ENCODE results near the gene COL25A1.
"Not testable (repeated sequence)": the region's sequence is repeated elsewhere in the genome, so short reads cannot be mapped to it uniquely, and the experiment has no call there.

Gene COL25A1

DNA sequence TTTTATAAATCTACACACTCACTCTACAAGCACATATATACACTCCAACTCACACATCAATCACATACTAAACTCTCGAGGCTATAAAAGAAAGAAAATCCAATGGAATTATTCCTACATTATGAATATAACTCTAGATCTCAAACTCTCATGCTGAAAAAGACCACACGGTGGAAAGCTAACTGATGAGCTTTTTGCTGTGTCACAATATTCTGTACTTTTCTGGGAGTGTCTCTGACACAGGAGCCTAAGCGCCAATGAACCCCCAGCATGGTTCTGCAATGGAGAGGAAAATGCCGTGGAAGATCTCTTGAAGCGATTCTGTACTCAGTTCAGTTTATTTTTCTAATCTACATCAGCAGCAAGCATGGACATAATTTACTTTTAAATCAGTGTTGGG lies 415.4 kb downstream of the COL25A1 start:
- no peak overlapping the region for H3K27ac ChIP-seq (ENCODE audit: low read depth, low read length)

DNA sequence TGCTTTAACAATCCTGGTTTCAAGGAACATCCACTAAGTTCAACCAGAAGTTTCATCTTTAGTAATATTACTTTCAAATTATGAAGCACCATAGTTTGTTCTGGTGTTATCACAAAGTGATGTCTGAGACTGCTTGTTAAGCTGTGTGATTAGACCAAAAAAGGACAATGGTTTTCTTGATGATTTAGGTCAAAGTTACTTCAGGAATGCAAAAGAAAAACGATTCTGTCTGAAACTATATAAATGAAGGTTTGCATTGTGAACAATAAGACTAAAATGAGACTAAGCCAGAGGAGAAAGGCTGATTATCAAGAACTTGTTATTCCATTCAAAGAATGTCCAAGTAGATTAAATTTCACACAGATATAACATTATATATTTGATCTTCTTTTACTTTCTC lies 417.2 kb downstream of the COL25A1 start:
- no peak overlapping the region for H3K27ac ChIP-seq (ENCODE audit: low read depth, low read length)
- H3K9ac ChIP-seq (ENCODE audit: low read length in 5 of 5) = no peak overlapping the region
- H3K36me3 ChIP-seq (ENCODE audit: control insufficient read depth in 5 of 5, insufficient read depth in 5 of 5, low read length in 5 of 5) = no peaks in the 10 kb centered on the region
- H3K27me3 ChIP-seq (ENCODE audit: control insufficient read depth in 5 of 5, insufficient read depth in 4 of 5, low read length in 5 of 5) = no peaks in the 10 kb centered on the region
- H3K4me1 ChIP-seq (ENCODE audit: control insufficient read depth in 5 of 5, insufficient read depth in 5 of 5, low read length in 5 of 5) = peaks cover 0 to 6% (median 0%) of the 10 kb centered on the region in 5 donors
- no peaks in the 10 kb centered on the region for H3K9me3 ChIP-seq (ENCODE audit: control insufficient read depth in 5 of 5, low read length in 5 of 5)
- H3K4me3 ChIP-seq (ENCODE audit: low read depth in 1 of 5, low read length in 5 of 5) = no peak overlapping the region

More for the DNA sequence above, 415.4 kb downstream of the COL25A1 start:
- Histone ChIP-seq H3K27me3 (ENCODE audit: control insufficient read depth in 5 of 5, insufficient read depth in 4 of 5, low read length in 5 of 5) (no peaks in the 10 kb centered on the region), H3K4me1 (ENCODE audit: control insufficient read depth in 5 of 5, insufficient read depth in 5 of 5, low read length in 5 of 5) (peaks cover 0 to 6% (median 0%) of the 10 kb centered on the region in 5 donors), H3K36me3 (ENCODE audit: control insufficient read depth in 5 of 5, insufficient read depth in 5 of 5, low read length in 5 of 5) (no peaks in the 10 kb centered on the region), H3K4me3 (ENCODE audit: low read depth in 1 of 5, low read length in 5 of 5) (no peak overlapping the region), H3K9me3 (ENCODE audit: control insufficient read depth in 5 of 5, low read length in 5 of 5) (no peaks in the 10 kb centered on the region), H3K9ac (ENCODE audit: low read length in 5 of 5) (no peak overlapping the region)

DNA sequence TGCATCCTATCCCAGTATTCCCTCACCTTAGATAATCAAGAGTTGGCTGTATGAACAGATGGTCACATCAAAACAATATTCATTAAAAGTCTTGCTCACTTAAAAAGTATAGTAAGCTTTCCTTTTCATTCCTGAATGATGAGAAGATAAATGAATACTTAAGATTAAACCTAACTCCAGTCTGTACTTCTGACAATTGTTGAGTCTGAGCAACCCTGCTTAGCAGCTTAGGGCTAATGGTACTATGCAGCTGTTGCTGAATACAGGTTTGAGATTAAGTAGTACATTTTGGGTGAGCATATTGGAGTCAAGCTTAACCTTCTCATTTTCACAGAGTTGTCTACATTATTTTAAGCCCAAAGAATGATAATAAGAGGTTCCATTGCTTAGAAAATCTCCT lies 417.9 kb downstream of the COL25A1 start:
- Histone ChIP-seq H3K4me3 (ENCODE audit: low read depth in 1 of 5, low read length in 5 of 5) (no peak overlapping the region), H3K4me1 (ENCODE audit: control insufficient read depth in 5 of 5, insufficient read depth in 5 of 5, low read length in 5 of 5) (peaks cover 0 to 6% (median 0%) of the 10 kb centered on the region in 5 donors), H3K9ac (ENCODE audit: low read length in 5 of 5) (no peak overlapping the region), H3K27me3 (ENCODE audit: control insufficient read depth in 5 of 5, insufficient read depth in 4 of 5, low read length in 5 of 5) (no peaks in the 10 kb centered on the region), H3K27ac (ENCODE audit: low read depth, low read length) (no peak overlapping the region), H3K36me3 (ENCODE audit: control insufficient read depth in 5 of 5, insufficient read depth in 5 of 5, low read length in 5 of 5) (no peaks in the 10 kb centered on the region), H3K9me3 (ENCODE audit: control insufficient read depth in 5 of 5, low read length in 5 of 5) (no peaks in the 10 kb centered on the region)

DNA sequence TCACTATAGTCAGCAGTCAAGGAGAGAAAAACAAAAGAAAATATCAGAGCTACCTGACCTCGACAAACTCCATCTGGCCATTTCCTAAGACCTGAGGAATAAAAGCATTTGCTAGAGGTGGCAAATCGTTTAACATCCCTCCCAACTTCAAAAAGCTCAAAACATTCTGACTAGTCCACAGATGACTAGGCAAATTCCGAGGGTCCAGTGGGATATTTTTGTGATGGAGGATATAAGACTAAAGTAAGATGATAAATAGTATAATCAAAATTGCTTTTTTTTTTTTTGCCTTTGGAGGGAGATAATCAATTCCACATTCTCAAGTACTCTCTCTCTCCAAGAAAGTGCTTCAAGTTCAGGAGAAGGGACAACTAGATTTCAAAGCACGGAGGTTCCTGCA lies 420.5 kb downstream of the COL25A1 start:
- Histone ChIP-seq H3K27me3 (ENCODE audit: control insufficient read depth in 5 of 5, insufficient read depth in 4 of 5, low read length in 5 of 5) (no peaks in the 10 kb centered on the region), H3K9ac (ENCODE audit: low read length in 5 of 5) (no peak overlapping the region), H3K36me3 (ENCODE audit: control insufficient read depth in 5 of 5, insufficient read depth in 5 of 5, low read length in 5 of 5) (no peaks in the 10 kb centered on the region), H3K27ac (ENCODE audit: low read depth, low read length) (no peak overlapping the region), H3K4me1 (ENCODE audit: control insufficient read depth in 5 of 5, insufficient read depth in 5 of 5, low read length in 5 of 5) (peaks cover 0 to 13% (median 4%) of the 10 kb centered on the region in 5 donors), H3K9me3 (ENCODE audit: control insufficient read depth in 5 of 5, low read length in 5 of 5) (no peaks in the 10 kb centered on the region), H3K4me3 (ENCODE audit: low read depth in 1 of 5, low read length in 5 of 5) (no peak overlapping the region)

DNA sequence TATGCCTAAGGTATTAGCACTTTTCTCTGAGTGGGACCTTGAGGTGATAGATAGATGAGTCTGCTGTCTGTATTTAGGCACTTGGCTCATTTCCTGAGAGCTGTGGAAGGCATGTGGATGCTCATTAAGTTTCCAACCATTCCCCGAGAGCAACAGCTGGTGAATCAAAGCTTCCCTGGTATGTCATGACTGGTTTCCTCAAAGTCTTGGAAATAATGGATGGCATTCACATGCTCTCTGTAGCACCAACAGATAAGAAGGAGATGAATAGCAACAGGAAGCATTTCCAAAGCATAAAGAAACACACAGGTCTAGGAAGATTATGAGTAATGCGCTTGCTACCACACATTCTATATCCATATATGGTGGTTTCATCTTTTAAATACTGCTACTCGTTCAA lies 421.3 kb downstream of the COL25A1 start:
- H3K36me3 ChIP-seq (ENCODE audit: control insufficient read depth in 5 of 5, insufficient read depth in 5 of 5, low read length in 5 of 5) = no peaks in the 10 kb centered on the region
- no peaks in the 10 kb centered on the region for H3K27me3 ChIP-seq (ENCODE audit: control insufficient read depth in 5 of 5, insufficient read depth in 4 of 5, low read length in 5 of 5)
- no peak overlapping the region for H3K9ac ChIP-seq (ENCODE audit: low read length in 5 of 5)
- H3K4me3 ChIP-seq (ENCODE audit: low read depth in 1 of 5, low read length in 5 of 5) = no peak overlapping the region
- peaks cover 0 to 13% (median 4%) of the 10 kb centered on the region in 5 donors for H3K4me1 ChIP-seq (ENCODE audit: control insufficient read depth in 5 of 5, insufficient read depth in 5 of 5, low read length in 5 of 5)
- no peak overlapping the region for H3K27ac ChIP-seq (ENCODE audit: low read depth, low read length)
- H3K9me3 ChIP-seq (ENCODE audit: control insufficient read depth in 5 of 5, low read length in 5 of 5) = no peaks in the 10 kb centered on the region

DNA sequence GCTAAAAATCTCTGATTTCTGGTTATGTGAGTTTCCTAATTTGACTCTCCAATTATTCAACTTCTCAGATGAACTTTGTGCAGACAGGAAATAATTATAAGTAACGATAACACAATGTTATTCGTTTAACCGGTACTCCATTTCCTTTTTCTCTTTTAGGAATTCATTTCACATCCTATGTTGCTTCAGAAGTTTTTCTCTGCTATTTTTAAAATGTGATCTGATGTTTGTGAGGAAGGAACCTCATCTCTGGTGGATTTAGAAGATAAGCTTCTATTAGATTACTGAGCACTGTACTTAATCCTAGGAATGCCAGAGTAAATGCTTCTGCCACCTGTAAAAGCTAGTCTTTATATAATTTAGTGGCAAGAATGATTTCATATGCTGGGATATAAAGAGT lies 423.7 kb downstream of the COL25A1 start:
- H3K4me1 ChIP-seq (ENCODE audit: control insufficient read depth in 5 of 5, insufficient read depth in 5 of 5, low read length in 5 of 5) = peaks cover 0 to 13% (median 0%) of the 10 kb centered on the region in 5 donors
- H3K27me3 ChIP-seq (ENCODE audit: control insufficient read depth in 5 of 5, insufficient read depth in 4 of 5, low read length in 5 of 5) = no peaks in the 10 kb centered on the region
- H3K9ac ChIP-seq (ENCODE audit: low read length in 5 of 5) = no peak overlapping the region
- H3K27ac ChIP-seq (ENCODE audit: low read depth, low read length) = no peak overlapping the region
- H3K4me3 ChIP-seq (ENCODE audit: low read depth in 1 of 5, low read length in 5 of 5) = no peak overlapping the region
- no peaks in the 10 kb centered on the region for H3K9me3 ChIP-seq (ENCODE audit: control insufficient read depth in 5 of 5, low read length in 5 of 5)
- no peaks in the 10 kb centered on the region for H3K36me3 ChIP-seq (ENCODE audit: control insufficient read depth in 5 of 5, insufficient read depth in 5 of 5, low read length in 5 of 5)

DNA sequence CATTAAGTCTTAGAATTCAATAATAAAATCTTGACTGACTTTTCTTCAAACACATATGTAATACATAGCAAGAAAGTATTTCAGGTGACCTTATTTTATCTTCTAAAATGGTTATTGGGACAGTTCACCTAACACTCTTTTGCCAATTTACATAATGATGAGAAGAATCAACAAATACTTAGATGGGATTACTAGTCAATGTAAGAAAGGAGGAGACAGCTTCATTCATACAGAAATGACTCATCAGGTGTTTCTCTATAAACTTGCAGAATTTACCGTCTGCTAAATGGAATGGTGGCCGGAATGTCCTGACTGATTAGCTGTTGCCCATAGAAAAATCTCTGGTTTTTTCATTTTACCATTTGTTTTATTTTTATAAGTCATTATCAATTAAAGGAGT lies 424.6 kb downstream of the COL25A1 start:
- Histone ChIP-seq H3K9me3 (ENCODE audit: control insufficient read depth in 5 of 5, low read length in 5 of 5) (no peaks in the 10 kb centered on the region), H3K4me3 (ENCODE audit: low read depth in 1 of 5, low read length in 5 of 5) (no peak overlapping the region), H3K36me3 (ENCODE audit: control insufficient read depth in 5 of 5, insufficient read depth in 5 of 5, low read length in 5 of 5) (no peaks in the 10 kb centered on the region), H3K9ac (ENCODE audit: low read length in 5 of 5) (no peak overlapping the region), H3K27ac (ENCODE audit: low read depth, low read length) (no peak overlapping the region), H3K27me3 (ENCODE audit: control insufficient read depth in 5 of 5, insufficient read depth in 4 of 5, low read length in 5 of 5) (no peaks in the 10 kb centered on the region), H3K4me1 (ENCODE audit: control insufficient read depth in 5 of 5, insufficient read depth in 5 of 5, low read length in 5 of 5) (peaks cover 0 to 13% (median 0%) of the 10 kb centered on the region in 5 donors)

DNA sequence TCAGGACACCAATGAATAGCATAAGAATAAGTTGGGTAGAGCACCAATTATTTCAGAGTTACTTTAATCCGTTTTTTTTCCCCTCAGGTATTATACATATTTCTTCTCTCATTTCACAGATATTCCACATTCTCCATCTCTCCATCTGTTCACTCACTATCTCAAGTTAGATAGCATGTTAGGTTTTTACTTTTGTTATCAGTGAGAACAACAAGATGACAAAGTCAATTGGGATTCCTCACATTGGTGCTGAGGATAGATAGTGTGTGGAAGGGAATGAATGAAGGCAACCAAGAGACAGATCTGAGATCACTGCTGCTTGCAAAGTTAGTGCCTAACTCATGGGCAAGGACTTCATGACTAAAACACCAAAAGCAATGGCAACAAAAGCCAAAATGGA lies 427.7 kb downstream of the COL25A1 start:
- no peaks in the 10 kb centered on the region for H3K36me3 ChIP-seq (ENCODE audit: control insufficient read depth in 5 of 5, insufficient read depth in 5 of 5, low read length in 5 of 5)
- H3K9me3 ChIP-seq (ENCODE audit: control insufficient read depth in 5 of 5, low read length in 5 of 5) = no peaks in the 10 kb centered on the region
- no peaks in the 10 kb centered on the region for H3K27me3 ChIP-seq (ENCODE audit: control insufficient read depth in 5 of 5, insufficient read depth in 4 of 5, low read length in 5 of 5)
- no peak overlapping the region for H3K9ac ChIP-seq (ENCODE audit: low read length in 5 of 5)
- H3K4me3 ChIP-seq (ENCODE audit: low read depth in 1 of 5, low read length in 5 of 5) = no peak overlapping the region
- H3K4me1 ChIP-seq (ENCODE audit: control insufficient read depth in 5 of 5, insufficient read depth in 5 of 5, low read length in 5 of 5) = peaks cover 0 to 13% (median 0%) of the 10 kb centered on the region in 5 donors
- H3K27ac ChIP-seq (ENCODE audit: low read depth, low read length) = no peak overlapping the region

DNA sequence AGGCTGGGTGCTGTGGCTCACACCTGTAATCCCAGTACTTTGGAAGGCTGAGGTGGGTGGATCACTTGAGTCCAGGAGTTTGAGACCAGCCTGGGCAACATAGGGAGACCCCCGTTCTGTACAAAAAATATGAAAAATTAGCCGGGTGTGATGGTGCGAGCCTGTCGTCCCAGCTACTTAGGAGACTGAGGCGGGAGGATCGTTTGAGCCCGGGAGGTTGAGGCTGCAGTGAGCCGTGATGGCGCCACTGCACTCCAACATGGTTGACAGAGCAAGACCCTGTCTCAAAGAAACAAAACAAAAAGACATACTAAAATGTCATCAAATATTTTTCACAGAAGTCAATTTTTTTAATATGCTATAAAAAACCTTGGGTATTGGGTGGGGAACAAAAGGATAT lies 432.5 kb downstream of the COL25A1 start:
- H3K4me1 ChIP-seq (ENCODE audit: control insufficient read depth in 5 of 5, insufficient read depth in 5 of 5, low read length in 5 of 5); H3K9me3 ChIP-seq (ENCODE audit: control insufficient read depth in 5 of 5, low read length in 5 of 5); H3K27me3 ChIP-seq (ENCODE audit: control insufficient read depth in 5 of 5, insufficient read depth in 4 of 5, low read length in 5 of 5); H3K9ac ChIP-seq (ENCODE audit: low read length in 5 of 5); H3K36me3 ChIP-seq (ENCODE audit: control insufficient read depth in 5 of 5, insufficient read depth in 5 of 5, low read length in 5 of 5); H3K4me3 ChIP-seq (ENCODE audit: low read depth in 1 of 5, low read length in 5 of 5); H3K27ac ChIP-seq (ENCODE audit: low read depth, low read length): not testable (repeated sequence)

DNA sequence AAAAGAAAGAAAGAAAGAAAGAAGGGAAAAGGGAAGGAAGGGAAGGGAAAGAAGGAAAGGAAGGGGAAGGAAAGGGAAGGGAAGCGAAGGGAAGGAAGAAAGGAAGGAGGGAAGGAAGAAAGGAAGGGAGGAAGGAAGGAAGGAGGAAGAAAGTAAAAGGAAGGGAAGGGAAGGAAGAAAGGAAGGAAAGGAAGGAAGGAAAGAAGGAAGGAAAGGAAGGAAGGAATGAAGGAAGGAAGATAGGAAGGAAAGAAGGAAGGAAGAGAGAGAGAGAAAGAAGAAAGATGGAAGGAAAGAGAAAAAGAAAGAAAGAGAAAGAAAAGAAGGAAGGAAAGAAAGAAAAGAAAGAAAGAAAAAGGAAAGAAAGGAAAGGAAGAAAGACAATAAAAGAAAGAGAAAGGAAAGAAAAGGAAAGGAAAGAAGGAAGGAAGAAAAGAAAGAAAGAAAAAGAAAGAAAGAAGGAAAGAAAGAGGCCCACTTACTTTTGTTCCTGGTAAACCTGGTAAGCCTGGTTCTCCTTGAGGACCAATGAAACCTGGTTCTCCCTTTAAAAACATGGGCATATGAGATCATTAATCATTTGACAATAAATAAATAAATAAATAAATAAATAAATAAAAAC lies 433.7 kb downstream of the COL25A1 start:
- no peaks in the 10 kb centered on the region for H3K9me3 ChIP-seq (ENCODE audit: control insufficient read depth in 5 of 5, low read length in 5 of 5)
- no peak overlapping the region for H3K4me3 ChIP-seq (ENCODE audit: low read depth in 1 of 5, low read length in 5 of 5)
- no peak overlapping the region for H3K9ac ChIP-seq (ENCODE audit: low read length in 5 of 5)
- H3K4me1 ChIP-seq (ENCODE audit: control insufficient read depth in 5 of 5, insufficient read depth in 5 of 5, low read length in 5 of 5) = no peaks in the 10 kb centered on the region
- no peaks in the 10 kb centered on the region for H3K27me3 ChIP-seq (ENCODE audit: control insufficient read depth in 5 of 5, insufficient read depth in 4 of 5, low read length in 5 of 5)
- no peak overlapping the region for H3K27ac ChIP-seq (ENCODE audit: low read depth, low read length)
- H3K36me3 ChIP-seq (ENCODE audit: control insufficient read depth in 5 of 5, insufficient read depth in 5 of 5, low read length in 5 of 5) = no peaks in the 10 kb centered on the region

DNA sequence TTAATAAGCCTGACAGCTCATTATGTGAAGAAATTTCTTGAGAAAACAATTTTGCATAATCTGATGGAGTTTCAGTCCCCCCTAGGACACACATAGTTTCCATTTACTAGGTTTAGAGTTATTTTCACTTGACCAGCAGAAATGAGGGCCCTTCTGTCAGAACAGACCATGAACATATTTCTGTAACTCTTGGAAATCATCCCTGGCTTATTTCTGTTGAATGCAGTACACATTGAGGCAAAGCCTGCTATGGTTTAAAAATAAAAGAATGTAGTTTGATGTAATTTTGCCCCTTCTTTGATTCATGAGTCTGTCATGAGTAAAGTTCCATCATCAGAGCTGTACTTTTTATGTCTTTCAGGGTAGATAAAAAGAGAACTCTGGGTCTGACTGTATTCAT lies 435.0 kb downstream of the COL25A1 start:
- no peak overlapping the region for H3K9ac ChIP-seq (ENCODE audit: low read length in 5 of 5)
- H3K27me3 ChIP-seq (ENCODE audit: control insufficient read depth in 5 of 5, insufficient read depth in 4 of 5, low read length in 5 of 5) = no peaks in the 10 kb centered on the region
- no peaks in the 10 kb centered on the region for H3K36me3 ChIP-seq (ENCODE audit: control insufficient read depth in 5 of 5, insufficient read depth in 5 of 5, low read length in 5 of 5)
- no peaks in the 10 kb centered on the region for H3K4me1 ChIP-seq (ENCODE audit: control insufficient read depth in 5 of 5, insufficient read depth in 5 of 5, low read length in 5 of 5)
- no peak overlapping the region for H3K4me3 ChIP-seq (ENCODE audit: low read depth in 1 of 5, low read length in 5 of 5)
- H3K9me3 ChIP-seq (ENCODE audit: control insufficient read depth in 5 of 5, low read length in 5 of 5) = no peaks in the 10 kb centered on the region
- H3K27ac ChIP-seq (ENCODE audit: low read depth, low read length) = no peak overlapping the region

Measured in subcutaneous abdominal adipose tissue (tissue), 5 donors.